ENCODE measurements around the gene CHD2. TPM values are rescaled to one million over a fixed set of nuclear protein-coding genes. Genes with fewer than 3 reads are reported as not detected.

The CHD2 gene
- total RNA-seq, 2 donors from 2014 or later: 63.9 to 70.0 TPM

- DNase-seq: no peak
- ATAC-seq: no peak
- peak overlapping the region in 2 of 4 donors; percentile 16 to 52 for H3K27ac ChIP-seq
Observed at GRCh38 chr15:92968926-92969651, 69.0 kb downstream of the CHD2 start.

GRCh38 chr15:92970656-92971055 is 70.5 kb downstream of the CHD2 start:
- TF ChIP-seq CTCF (IDR thresholded peaks at IDR 0.05): no peak
- no peak for TF ChIP-seq POLR2A (IDR thresholded peaks at IDR 0.05)
- H3K4me1 ChIP-seq: peaks cover 17% of the 10 kb centered on the region
- no peaks in the 10 kb centered on the region for H3K27me3 ChIP-seq
- H3K9me3 ChIP-seq: no peaks in the 10 kb centered on the region
- no peak overlapping the region for H3K4me3 ChIP-seq
- WGBS, 2 donors: 85 to 100% methylated on average over 1 of the region's 1 CpG
- ATAC-seq: no peak
- no peak overlapping the region for H3K27ac ChIP-seq
- no peak for DNase-seq
- H3K36me3 ChIP-seq (replicated peaks in 1 of 2; ENCODE audit: insufficient read depth in 1 of 2, low read depth in 2 of 2): peaks cover 4 to 32% of the 10 kb centered on the region in 2 donors
- intact Hi-C loops (cut with DNase I): no loop called here

More at GRCh38 chr15:92968926-92969651, 69.0 kb downstream of the CHD2 start:
- Histone ChIP-seq H3K4me1 (peaks cover 17% of the 10 kb centered on the region), H3K36me3 (replicated peaks in 1 of 2; ENCODE audit: insufficient read depth in 1 of 2, low read depth in 2 of 2) (peaks cover 0 to 25% of the 10 kb centered on the region in 2 donors), H3K4me3 (no peak overlapping the region), H3K27me3 (no peaks in the 10 kb centered on the region), H3K9me3 (no peaks in the 10 kb centered on the region)
- 73 to 81% methylated on average over 3 to 5 of the region's 5 CpGs for WGBS, 2 donors
- intact Hi-C loops (cut with DNase I): no loop called here
- TF ChIP-seq POLR2A (IDR thresholded peaks at IDR 0.05): no peak
- peak in 4 of 7 experiments; percentile 11 to 23 (median 19) for TF ChIP-seq CTCF (IDR thresholded peaks at IDR 0.05)

GRCh38 chr15:92971081-92971480 is 71.0 kb downstream of the CHD2 start:
- Histone ChIP-seq H3K4me3 (no peak overlapping the region), H3K4me1 (peaks cover 17% of the 10 kb centered on the region), H3K9me3 (no peaks in the 10 kb centered on the region), H3K27me3 (no peaks in the 10 kb centered on the region), H3K27ac (no peak overlapping the region), H3K36me3 (replicated peaks in 1 of 2; ENCODE audit: insufficient read depth in 1 of 2, low read depth in 2 of 2) (peaks cover 4 to 36% of the 10 kb centered on the region in 2 donors)
- no peak for DNase-seq
- no peak for TF ChIP-seq CTCF (IDR thresholded peaks at IDR 0.05)
- ATAC-seq: no peak
- WGBS, 2 donors: 95 to 97% methylated on average over 1 of the region's 1 CpG
- intact Hi-C loops (cut with DNase I): no loop called here

GRCh38 chr15:92971713-92972112 is 71.6 kb downstream of the CHD2 start:
- no peaks in the 10 kb centered on the region for H3K9me3 ChIP-seq
- H3K4me3 ChIP-seq: no peak overlapping the region
- intact Hi-C loops (cut with DNase I): no loop called here
- 62 to 71% methylated on average over 1 of the region's 1 CpG for WGBS, 2 donors
- DNase-seq (no peak), ATAC-seq (no peak)
- no peak for TF ChIP-seq CTCF (IDR thresholded peaks at IDR 0.05)
- TF ChIP-seq POLR2A (IDR thresholded peaks at IDR 0.05): no peak
- peaks cover 4 to 33% of the 10 kb centered on the region in 2 donors for H3K36me3 ChIP-seq (replicated peaks in 1 of 2; ENCODE audit: insufficient read depth in 1 of 2, low read depth in 2 of 2)
- H3K4me1 ChIP-seq: peaks cover 17% of the 10 kb centered on the region
- H3K27me3 ChIP-seq: no peaks in the 10 kb centered on the region
- no peak overlapping the region for H3K27ac ChIP-seq
